Pulmonary artery endothelial cell (primary cell): Measurements from ENCODE around the gene ERC1. TPM values are rescaled to one million over a fixed set of nuclear protein-coding genes. Genes with fewer than 3 reads are reported as not detected.
"Not testable (repeated sequence)": the region's sequence is repeated elsewhere in the genome, so short reads cannot be mapped to it uniquely, and the experiment has no call there.

Experiments
- DNase-seq: peaks from one replicate; pipeline ENCODE4 v3.0.0-alpha.2; 2011; ENCODE audit warnings: low read depth, low spot score
- total RNA-seq: library from RNA; depleted of rRNA; stranded (reverse); fragments of >200 nt; gene quantifications from 2 replicates; pipeline ENCODE4 v1.2.3, GENCODE V29; 2014

ERC1 gene
- total RNA-seq, 1 donor from 2014 or later: 24.1 TPM

GRCh38 chr12:1316991-1317390 is 326.0 kb downstream of the ERC1 start:
- DNase-seq: not testable (repeated sequence)

GRCh38 chr12:1318327-1319031 is 327.5 kb downstream of the ERC1 start:
- DNase-seq: no peak

GRCh38 chr12:1319212-1319611 is 328.2 kb downstream of the ERC1 start:
- no peak for DNase-seq

- DNase-seq: no peak
Measured at GRCh38 chr12:1320021-1320420, 329.0 kb downstream of the ERC1 start.

GRCh38 chr12:1322821-1323220 is 331.8 kb downstream of the ERC1 start:
- DNase-seq: no peak

GRCh38 chr12:1324099-1324498 is 333.1 kb downstream of the ERC1 start:
- DNase-seq: no peak

DNA sequence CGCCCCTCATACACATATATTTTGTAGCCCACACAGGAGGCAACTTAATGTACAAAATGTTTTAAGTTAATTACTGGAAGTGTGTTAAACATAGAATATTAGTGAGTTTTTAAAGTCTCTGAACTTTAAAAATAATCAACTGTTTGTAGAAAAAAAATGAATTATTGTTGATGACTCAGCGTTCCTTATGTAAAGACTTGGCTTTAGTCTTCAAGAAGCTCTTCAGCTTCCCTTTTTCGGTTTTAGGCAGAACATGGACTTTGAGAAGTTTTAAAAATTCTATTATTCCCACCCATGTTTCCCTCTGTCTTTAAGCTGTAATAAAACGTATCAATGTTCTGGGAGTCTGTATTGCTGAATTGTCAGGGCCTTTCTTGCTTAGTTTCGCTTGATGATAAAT is 333.9 kb downstream of the ERC1 start:
- no peak for DNase-seq

DNA sequence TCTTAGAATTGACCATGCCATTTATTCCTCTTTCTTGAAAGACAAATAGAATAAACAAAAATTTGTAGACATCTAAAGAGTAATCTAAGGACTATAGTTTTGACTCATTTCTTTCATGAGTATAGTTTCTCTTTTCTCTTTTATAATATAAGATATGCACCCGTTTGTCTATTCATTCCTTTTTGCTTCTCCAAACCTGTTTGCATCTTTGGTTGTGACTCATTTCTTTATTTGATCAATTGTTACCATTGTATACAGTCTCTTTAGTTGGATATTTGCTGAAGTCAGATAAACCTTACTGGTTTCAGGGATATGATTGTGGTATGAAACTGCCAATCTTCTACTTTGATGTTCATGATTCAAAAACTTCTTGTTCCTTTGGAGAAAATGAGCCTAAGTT is 334.6 kb downstream of the ERC1 start:
- no peak for DNase-seq

GRCh38 chr12:1326258-1326657 is 335.2 kb downstream of the ERC1 start:
- no peak for DNase-seq

GRCh38 chr12:1328391-1328790 is 337.4 kb downstream of the ERC1 start:
- DNase-seq: no peak

GRCh38 chr12:1329784-1330476 is 338.9 kb downstream of the ERC1 start:
- no peak for DNase-seq

GRCh38 chr12:1330477-1330827 is 339.4 kb downstream of the ERC1 start:
- no peak for DNase-seq

DNA sequence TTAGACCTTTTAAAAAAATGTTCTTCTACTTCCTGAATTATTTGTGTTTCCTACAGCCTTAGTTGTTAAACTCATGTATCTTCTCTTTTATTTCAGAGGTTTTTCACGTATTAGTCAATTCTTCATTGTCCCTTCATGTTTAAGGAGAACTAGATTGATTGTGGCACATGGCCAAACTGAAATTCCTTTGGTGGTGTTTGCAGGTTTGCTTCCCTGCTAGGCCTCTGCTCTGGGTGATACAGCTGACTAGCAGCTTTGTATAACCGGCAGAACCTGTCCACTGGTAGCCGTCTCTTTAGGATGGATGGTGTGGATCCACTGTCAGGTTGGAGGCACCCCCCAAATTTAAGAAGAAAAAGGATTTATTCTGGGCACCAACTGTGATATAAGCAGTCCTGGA is 341.3 kb downstream of the ERC1 start:
- no peak for DNase-seq

DNA sequence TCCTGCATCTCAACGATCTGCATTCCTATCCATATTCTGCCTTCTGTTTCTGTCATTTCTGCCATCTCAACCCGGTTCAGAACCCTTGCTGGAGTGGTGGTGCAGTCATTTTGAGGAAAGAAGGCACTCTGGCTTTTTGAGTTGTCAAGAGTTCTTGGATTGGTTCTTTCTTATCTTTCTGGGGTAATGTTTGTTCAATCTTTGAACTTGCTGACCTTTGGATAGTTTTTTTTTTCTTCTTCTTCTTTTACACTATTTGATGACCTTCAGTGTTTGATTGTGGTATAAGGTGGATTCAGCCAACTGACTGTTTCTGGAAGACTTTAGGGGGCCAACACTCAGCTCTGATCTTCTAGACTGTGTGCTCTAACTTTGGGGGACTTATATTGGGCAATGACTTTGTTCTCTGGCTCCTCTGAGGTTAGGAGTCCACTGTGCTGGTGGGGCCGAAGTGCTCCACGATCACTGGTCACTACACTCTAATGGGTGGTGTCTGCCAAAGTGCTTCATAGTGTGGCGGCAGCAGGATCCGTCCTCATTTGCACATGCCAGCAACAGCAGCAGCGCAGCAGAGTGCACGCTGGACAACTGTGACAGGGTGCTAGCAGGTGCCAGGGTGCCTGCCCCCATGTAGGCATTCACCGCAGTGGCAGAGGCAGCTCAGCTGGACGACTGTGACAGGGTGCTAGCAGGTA is 347.6 kb downstream of the ERC1 start:
- no peak for DNase-seq

GRCh38 chr12:1339178-1339541 is 348.1 kb downstream of the ERC1 start:
- DNase-seq: not testable (repeated sequence)

GRCh38 chr12:1339618-1340319 is 348.7 kb downstream of the ERC1 start:
- DNase-seq: no peak

GRCh38 chr12:1341270-1341669 is 350.2 kb downstream of the ERC1 start:
- DNase-seq: not testable (repeated sequence)

GRCh38 chr12:1343422-1343821 is 352.4 kb downstream of the ERC1 start:
- DNase-seq: no peak

DNA sequence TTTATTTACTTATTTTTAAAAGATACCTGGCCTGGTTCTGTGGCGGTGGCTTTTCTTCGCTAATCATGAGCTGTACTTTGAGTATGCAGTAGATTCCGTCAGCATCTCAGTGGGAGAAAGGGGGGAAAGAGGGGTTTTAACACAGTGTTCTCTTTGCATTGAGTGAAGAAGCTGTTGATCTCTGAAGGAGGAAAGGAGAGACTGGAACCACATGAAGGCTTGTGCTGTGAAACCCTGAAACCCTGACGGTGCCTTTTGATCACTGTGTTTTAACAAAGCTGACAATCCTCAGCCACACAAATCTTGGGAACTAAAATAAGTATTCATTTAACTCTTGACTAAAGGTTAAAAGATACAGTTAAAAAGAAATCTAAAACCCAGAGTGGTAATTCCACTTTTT is 353.2 kb downstream of the ERC1 start:
- DNase-seq: no peak

DNA sequence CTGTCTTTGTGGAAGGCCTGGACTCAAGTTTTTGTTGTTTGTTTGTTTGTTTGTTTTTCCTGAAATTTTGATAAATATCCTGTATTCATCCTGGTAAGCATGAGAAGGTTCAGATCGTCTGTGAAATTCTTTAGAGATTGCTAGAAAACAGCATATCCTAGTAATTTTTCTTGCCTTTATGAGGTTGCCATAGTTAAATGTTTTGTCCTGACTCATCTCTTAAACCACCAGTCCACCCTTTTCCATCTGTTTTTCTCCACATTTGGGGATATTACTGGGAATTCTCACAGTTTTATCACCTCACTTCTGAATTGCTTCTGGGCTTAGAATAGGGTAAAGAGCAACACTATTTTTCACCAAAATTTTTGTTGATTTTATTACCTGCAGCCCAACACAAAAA is 355.1 kb downstream of the ERC1 start:
- no peak for DNase-seq

- no peak for DNase-seq
Measured at GRCh38 chr12:1347294-1347693, 356.3 kb downstream of the ERC1 start.

DNA sequence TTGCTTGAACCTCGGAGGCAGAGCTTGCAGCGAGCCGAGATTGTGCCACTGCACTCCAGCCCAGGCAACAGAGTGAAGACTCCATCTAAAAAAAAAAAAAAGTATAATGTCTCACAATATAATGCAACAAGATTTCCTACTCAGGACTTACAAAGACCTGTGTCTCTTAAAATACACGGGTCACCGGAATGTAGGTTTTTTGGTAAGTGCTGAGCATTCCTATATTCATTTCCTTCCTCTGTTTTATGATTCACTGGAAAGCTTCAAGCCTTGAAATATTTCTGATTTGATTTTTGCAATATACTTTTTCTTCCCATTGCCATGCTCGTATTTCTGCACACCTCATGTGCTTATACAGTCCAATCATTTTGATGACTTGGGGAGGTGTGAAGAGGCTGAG is 357.6 kb downstream of the ERC1 start:
- no peak for DNase-seq
